GM19328 (cell line): ENCODE data around the gene RNF220.

Source experiments
- ATAC-seq: cut with Tn5 transposase; IDR thresholded peaks from one replicate; pipeline ENCODE4 v1.9.1; 2021; ENCODE audit warnings: mild to moderate bottlenecking, moderate library complexity; ENCODE audit not compliant: unreplicated experiment

The RNF220 gene

DNA sequence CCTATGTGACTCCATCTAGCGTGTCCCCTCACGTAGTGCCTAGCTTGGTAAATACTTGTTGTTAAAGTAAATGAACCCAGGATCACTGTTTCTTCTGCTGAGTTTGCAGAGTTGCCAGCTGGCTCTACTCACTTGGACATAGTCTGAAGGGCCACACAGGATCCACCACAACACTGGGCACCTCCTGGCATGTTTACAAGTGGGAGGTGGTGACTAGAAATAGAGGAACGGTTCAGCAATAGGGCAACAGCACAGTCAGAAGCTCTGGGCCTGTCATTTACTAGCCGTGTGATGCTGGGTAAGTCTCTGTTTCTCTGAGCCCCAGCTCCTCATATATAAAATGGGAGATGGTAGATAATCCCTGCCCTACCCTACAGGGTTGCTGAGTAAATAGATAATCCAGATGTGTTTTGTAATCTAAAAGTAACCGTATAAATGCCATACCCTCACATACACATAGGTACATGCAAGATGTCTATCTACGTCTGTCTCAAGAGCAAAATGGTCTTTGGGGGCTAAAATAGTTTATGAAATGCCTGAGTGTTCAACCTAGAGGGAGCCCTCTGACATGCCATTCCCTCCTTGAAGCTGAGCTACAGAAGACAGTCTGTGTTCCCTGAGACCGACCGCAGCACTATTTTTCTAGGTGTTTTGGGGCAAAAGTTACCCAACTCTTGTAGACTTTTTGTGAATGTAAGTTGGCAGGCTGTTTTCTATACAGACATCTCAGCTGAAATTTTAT lies 20.5 kb downstream of the RNF220 start:
- ATAC-seq = no peak

DNA sequence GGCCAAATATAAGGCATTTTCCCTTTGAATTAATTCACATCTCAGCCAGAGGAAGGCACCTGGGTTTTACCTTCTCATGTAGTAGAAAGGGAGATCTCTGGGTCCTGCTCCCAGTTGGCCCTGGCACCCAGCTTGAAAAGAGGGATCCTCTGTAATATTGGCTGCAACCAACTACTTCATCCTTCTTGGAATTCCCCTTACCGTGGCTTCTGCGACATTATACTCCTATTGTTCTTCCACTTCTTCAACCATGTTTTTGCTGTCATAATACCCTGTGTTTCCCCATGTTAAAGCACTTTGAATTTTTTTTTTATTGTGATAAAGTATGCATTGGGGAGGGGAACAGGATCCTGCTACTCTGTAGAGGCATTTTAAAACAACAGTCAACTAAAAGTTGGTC lies 26.8 kb downstream of the RNF220 start:
- no peak for ATAC-seq

- ATAC-seq = no peak
These were observed 28.2 kb downstream of the RNF220 start for GRCh38 chr1:44433209-44433608.

- no peak for ATAC-seq
These were observed 31.5 kb downstream of the RNF220 start for GRCh38 chr1:44436401-44437106.

DNA sequence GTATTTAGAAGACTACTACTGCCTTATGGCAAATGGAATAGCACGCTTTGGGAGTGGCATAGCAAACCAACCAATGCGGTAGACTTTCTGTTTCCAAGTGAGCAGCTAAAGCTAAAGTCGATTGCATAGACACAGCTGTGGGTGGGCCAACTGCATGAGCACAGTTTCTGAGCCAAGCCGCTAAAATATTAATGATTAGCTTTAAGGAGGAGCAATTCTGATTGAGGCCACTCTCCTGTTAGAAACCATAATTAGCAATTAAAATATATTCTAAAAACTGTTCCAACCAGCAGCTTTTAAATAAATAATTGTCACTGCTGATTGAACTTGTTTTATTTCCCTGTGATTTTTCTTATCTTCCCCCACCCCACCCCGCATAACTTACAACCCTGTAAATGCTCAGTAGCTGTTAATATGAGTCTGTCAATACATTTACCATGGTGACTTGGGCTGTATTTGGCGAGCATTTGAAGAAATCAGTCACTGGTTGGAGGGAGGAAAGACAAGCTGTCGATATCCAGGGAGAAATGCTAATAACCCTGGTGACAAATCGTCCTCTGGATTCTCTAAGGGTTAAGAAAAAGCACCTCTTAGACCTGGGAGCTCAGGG lies 32.2 kb downstream of the RNF220 start:
- ATAC-seq = no peak

- no peak for ATAC-seq
These were observed 37.7 kb downstream of the RNF220 start for GRCh38 chr1:44442791-44443190.

- no peak for ATAC-seq
These were observed 42.2 kb downstream of the RNF220 start for GRCh38 chr1:44447051-44447810.

- no peak for ATAC-seq
These were observed 48.8 kb downstream of the RNF220 start for GRCh38 chr1:44453798-44454349.

- ATAC-seq = no peak
These were observed 49.6 kb downstream of the RNF220 start for GRCh38 chr1:44454704-44455103.

GRCh38 chr1:44460107-44460882 lies 55.2 kb downstream of the RNF220 start:
- no peak for ATAC-seq

GRCh38 chr1:44464361-44464760 lies 59.3 kb downstream of the RNF220 start:
- ATAC-seq = no peak

- no peak for ATAC-seq
These were observed 62.5 kb downstream of the RNF220 start for GRCh38 chr1:44467566-44467965.

DNA sequence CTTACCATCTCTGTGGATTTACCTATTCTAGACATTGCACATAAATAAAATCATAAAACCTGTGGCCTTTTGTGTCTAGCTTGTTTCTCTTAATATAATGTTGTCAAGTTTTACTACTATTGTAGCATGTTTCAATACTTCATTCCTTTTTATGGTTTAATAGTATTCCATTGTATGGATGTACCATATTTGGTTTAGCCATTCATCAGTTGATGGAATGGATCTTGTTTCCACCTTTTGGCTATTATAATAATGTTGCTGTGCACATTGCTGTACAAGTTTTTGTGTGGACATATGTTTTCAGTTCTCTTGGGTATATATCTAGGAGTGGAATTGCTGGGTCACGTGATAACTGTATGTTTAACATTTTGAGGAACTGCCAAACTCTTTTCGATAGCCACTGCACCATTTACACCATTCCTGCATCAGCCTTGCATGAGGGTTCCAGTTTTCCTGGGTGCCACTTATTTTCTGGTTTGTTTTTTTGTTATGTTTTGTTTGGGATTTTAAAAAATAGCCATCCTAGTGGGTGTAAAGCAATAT lies 66.9 kb downstream of the RNF220 start:
- no peak for ATAC-seq

DNA sequence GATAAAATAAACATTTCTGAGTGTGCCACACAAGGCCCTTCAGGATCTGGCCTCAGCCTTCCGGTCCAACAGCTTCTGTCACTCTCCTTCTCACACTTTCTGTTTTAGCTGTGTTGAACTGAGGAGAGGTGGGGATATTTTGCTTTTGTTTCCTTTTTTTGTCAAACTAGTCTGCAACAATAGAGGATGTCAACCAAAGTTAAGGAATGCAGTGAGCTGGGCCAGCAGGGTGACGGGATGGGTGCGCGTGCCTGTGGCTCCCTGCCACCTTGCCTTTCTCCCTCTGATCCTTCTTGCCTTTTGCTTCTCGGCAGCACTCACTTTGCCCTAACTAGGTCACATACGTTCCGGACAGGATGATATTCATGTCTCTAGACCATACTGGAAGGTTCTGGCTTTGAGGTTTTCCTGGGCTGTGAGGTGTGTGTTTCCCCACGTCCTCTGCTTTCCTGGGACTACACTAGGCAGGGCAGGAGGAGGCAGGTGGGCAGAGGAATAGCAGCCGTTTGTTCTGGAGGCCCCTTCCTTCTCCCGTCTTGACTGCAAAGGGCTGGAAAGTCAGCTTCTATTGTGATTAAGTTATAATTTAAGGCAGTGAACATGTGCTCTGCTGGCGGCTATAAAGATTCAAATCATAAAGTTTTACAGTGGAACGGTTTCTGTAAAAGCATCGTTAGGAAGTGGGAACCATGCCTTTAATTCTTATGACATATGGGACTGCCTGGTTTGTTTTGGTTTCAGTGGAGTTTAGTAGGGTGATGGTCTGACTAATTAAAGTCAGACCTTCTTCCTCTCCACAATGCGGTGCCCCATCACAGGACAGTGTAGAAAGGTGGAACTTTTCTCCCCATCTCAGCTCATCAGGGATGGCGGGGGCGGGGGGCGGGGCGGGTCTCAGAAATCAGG lies 67.8 kb downstream of the RNF220 start:
- no peak for ATAC-seq

GRCh38 chr1:44476891-44477290 lies 71.8 kb downstream of the RNF220 start:
- ATAC-seq = no peak

GRCh38 chr1:44481701-44482100 lies 76.6 kb downstream of the RNF220 start:
- no peak for ATAC-seq

DNA sequence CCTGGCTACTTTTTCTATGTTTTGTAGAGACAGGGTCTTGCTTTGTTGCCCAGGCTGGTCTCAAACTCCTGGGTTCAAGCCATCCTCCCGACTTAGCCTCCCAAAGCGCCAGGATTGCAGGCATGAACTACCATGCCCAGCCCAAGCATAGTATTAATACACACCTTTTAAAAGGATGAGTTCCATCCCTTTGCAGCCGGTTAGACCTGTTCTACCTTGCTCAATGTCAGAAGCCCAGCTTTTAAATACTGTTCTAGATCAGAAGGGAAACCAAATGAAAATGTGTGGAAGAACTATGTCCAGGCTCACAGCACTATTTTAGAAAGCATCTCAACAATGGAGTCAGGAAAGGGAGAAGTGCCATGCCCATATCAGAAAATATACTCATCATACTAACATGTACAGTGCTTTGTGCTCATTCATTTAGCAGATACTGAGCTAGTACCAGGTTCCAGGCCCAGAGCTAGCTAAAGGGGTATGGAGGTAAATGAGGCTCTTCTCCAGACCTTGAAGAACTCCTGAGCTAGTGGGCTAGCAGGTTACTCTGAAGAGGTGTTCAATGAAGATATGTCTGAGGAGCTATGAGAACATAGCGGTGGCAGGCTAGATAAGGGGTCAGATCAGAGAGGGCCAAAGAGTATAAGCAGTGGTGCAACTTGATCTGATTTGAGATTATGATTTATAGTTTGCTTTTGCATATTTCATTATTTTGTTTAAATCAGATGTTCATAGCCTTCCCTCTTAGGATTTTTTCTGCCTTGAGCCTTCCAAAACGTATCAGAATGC lies 78.2 kb downstream of the RNF220 start:
- no peak for ATAC-seq

DNA sequence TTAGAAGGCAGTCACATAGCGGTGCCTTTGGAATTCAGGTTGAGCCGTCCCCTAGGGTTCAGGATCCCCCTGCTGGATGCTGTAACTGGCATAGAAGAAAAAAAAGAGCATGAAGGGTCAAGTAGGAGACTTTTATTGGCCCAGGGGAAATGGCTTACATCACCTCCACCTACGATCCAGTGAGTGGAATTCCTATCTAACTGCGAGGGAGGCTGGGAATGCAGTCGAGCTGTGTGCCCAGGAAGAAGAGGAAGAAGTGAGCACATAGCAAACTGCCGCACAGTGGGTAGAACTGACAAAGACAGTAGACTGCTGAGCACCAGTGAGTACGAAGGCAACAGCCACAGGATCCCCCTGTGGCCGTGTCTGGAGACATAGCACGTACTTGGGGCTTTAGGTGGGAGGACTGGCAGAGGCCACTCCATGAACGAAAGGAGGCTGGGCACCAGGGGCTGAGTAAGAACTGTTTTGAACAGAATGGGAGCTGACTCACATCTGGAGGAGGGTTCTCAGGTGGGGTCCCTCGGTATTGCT lies 79.2 kb downstream of the RNF220 start:
- no peak for ATAC-seq
